Endothelial cell of umbilical vein (primary cell): ENCODE data around the gene FOXF1. TPM values are rescaled to one million over a fixed set of nuclear protein-coding genes. Genes with fewer than 3 reads are reported as not detected.

ENCODE experiments used
- BruUV-seq: library from RNA; stranded (reverse); fragments of 400-500 nt; replicated peaks from 2 replicates; lab custom pipeline; 2021; lab: Mats Ljungman, UMichigan
- CTCF ChIA-PET: fragments of 300-600, 350-600 bp; sonication (Branson Sonifier 250); formaldehyde crosslinking; loops from one replicate; lab custom pipeline; 2021; ENCODE audit warnings: antibody characterized with exemption, inconsistent platforms; lab: Charles Lee
- POLR2A ChIA-PET: fragments of 300-600, 350-600 bp; sonication (Branson Sonifier 250); formaldehyde crosslinking; loops from one replicate; lab custom pipeline; 2021; ENCODE audit warnings: antibody characterized with exemption, inconsistent platforms; lab: Charles Lee
- DNase-seq: peaks from one replicate; pipeline ENCODE4 v3.0.0-alpha.2; 2011; ENCODE audit warnings: low read depth, low spot score
- FAIRE-seq: peaks from 2 replicates; lab custom pipeline; 2011; peaks lifted over from hg19 to GRCh38; lab: Jason Lieb, UNC
- H2AFZ ChIP-seq: 2 replicates; pipeline ENCODE4 v1.6.0; 2012; ENCODE audit warnings: low read depth, low read length, control low read depth, inconsistent platforms
- H3K27ac ChIP-seq: 2 replicates; pipeline ENCODE4 v1.5.1; 2011; ENCODE audit warnings: low read depth, mild to moderate bottlenecking, control low read depth, low read length, moderate library complexity; ENCODE audit not compliant: insufficient read depth
- H3K27me3 ChIP-seq, 2 experiments: 2 replicates each; pipeline versions ENCODE4 v1.6.0 to v1.6.1; 2011; ENCODE audit warnings: low read length in 2 of 2, mixed read lengths in 1 of 2; ENCODE audit not compliant: control insufficient read depth in 2 of 2, insufficient read depth in 2 of 2
- H3K36me3 ChIP-seq, 2 experiments: 2 replicates in 1 of 2; 3 replicates in 1 of 2; pipeline ENCODE4 v1.5.1; 2011; ENCODE audit warnings: low read length in 2 of 2, mild to moderate bottlenecking in 1 of 2, moderate library complexity in 1 of 2; ENCODE audit not compliant: control insufficient read depth in 2 of 2, insufficient read depth in 2 of 2; ENCODE audit errors: extremely low read depth in 1 of 2
- H3K4me1 ChIP-seq: 3 replicates; pipeline ENCODE4 v1.5.1; 2011; ENCODE audit warnings: mild to moderate bottlenecking, low read length; ENCODE audit not compliant: control insufficient read depth, insufficient read depth; ENCODE audit errors: extremely low read depth
- H3K4me2 ChIP-seq: 2 replicates; pipeline ENCODE4 v1.6.1; 2011; ENCODE audit warnings: low read length, control low read depth, mixed read lengths; ENCODE audit not compliant: insufficient read depth
- H3K4me3 ChIP-seq, 3 experiments: fragments of 200-600 bp in 1 of 3; sonication (generic), shearing (Covaris generic) in 1 of 3; replicated peaks in 1 of 3; 2 replicates each; pipeline ENCODE4 v1.5.1; 2011 to 2016; ENCODE audit warnings: control low read depth in 3 of 3, low read length in 3 of 3, mild to moderate bottlenecking in 2 of 3, inconsistent platforms in 1 of 3, low read depth in 1 of 3, moderate library complexity in 1 of 3; ENCODE audit not compliant: insufficient read depth in 1 of 3
- H3K79me2 ChIP-seq: 2 replicates; pipeline ENCODE4 v1.6.0; 2012; ENCODE audit warnings: low read length, inconsistent platforms; ENCODE audit not compliant: control insufficient read depth, insufficient read depth
- H3K9ac ChIP-seq: replicated peaks from 2 replicates; pipeline ENCODE3; 2011; ENCODE audit warnings: low read length, control low read depth; ENCODE audit not compliant: insufficient read depth; ENCODE audit errors: extremely low read depth
- H3K9me1 ChIP-seq: replicated peaks from 3 replicates; pipeline ENCODE4 v1.6.0; 2011; ENCODE audit warnings: mild to moderate bottlenecking, low read length; ENCODE audit not compliant: control insufficient read depth, insufficient read depth; ENCODE audit errors: extremely low read depth
- H3K9me3 ChIP-seq: replicated peaks from 2 replicates; pipeline ENCODE4 v1.5.1; 2012; ENCODE audit warnings: low read length, inconsistent platforms; ENCODE audit not compliant: control insufficient read depth, insufficient read depth
- H4K20me1 ChIP-seq: replicated peaks from 2 replicates; pipeline ENCODE3; 2011; ENCODE audit warnings: mild to moderate bottlenecking, low read length; ENCODE audit not compliant: control insufficient read depth, insufficient read depth; ENCODE audit errors: extremely low read depth
- EZH2 ChIP-seq: IDR thresholded peaks from 2 replicates; pipeline ENCODE4 v1.6.1; 2012; ENCODE audit warnings: borderline replicate concordance, low read depth, mild to moderate bottlenecking, moderate library complexity, low read length, inconsistent platforms; ENCODE audit not compliant: severe bottlenecking
- JUN ChIP-seq: IDR thresholded peaks from 2 replicates; pipeline ENCODE4 v1.6.1; 2011; ENCODE audit warnings: borderline replicate concordance, low read depth; ENCODE audit not compliant: insufficient read length, insufficient read depth
- POLR2AphosphoS5 ChIP-seq: IDR thresholded peaks from 2 replicates; pipeline ENCODE4 v1.6.1; 2012; ENCODE audit warnings: low read depth, mild to moderate bottlenecking, control low read depth, low read length, moderate library complexity; ENCODE audit not compliant: insufficient read depth
- dilution Hi-C: fragments of 300-500 bp; cut with MboI; formaldehyde crosslinking; loops from one replicate; pipeline ENCODE4 v1.15.0; 2019; ENCODE audit warnings: low sequenced_read_pairs; ENCODE audit not compliant: extremely low pct_ligation_motif_present
- intact Hi-C: fragments of 100-400 bp; cut with micrococcal nuclease; formaldehyde crosslinking; loops from one replicate; pipeline ENCODE4 v1.10.0; 2022
- polyA plus RNA-seq, 4 experiments: library from polyadenylated mRNA; depleted of rRNA in 3 of 4; stranded (reverse) in 3 of 4; unstranded in 1 of 4; fragments of >200 nt; gene quantifications; 2 replicates each; pipeline versions ENCODE4 v1.2.1 to v1.2.3, GENCODE V29; 2011 to 2012; ENCODE audit warnings: missing spikeins in 1 of 4
- total RNA-seq: library from RNA; stranded (reverse); gene quantifications from 2 replicates; pipeline ENCODE4 v1.2.3, GENCODE V29; 2021

The FOXF1 gene
- total and polyA plus RNA-seq, 2 donors (not counting 3 experiments of a cell fraction or from before 2014, with no cell fraction given): 1.0 to 1.1 TPM

DNA sequence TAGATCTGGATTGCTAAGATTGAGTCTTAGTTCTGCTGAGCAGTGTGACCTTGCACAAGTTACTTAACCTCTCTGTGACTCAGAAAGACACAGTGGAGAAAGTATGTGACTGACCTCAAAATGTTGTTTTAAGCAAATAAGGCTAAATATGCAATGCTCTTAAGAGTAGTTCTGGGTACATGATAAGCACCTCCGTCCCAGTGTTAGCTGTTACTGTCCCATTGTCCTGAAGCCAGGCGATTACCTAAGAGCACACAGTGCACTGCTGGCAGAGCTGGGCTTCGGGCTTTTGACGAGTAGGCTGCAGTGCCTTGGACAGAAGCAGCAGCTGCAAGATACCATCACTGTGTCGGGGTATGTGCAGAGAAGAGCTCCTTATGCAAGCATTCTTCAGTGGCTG, 32.7 kb upstream of the FOXF1 start:
- ChIA-PET CTCF (interaction anchor here (0.7 to 1.1 kb wide), 3 partner anchors 40 to 225 kb away, joined by 3 to 6 read pairs (median 3); no protein-coding TSS in a partner anchor), POLR2A (no interaction called here)
- Histone ChIP-seq H4K20me1 (no peaks in the 10 kb centered on the region), H3K4me3 (no peak overlapping the region), H3K4me1 (no peaks in the 10 kb centered on the region), H2AFZ (no peak overlapping the region), H3K27ac (no peak overlapping the region), H3K4me2 (no peak overlapping the region), H3K27me3 (peaks cover 0 to 6% of the 10 kb centered on the region in 2 experiments), H3K9me3 (no peaks in the 10 kb centered on the region), H3K79me2 (no peaks in the 10 kb centered on the region), H3K9ac (no peak overlapping the region), H3K36me3 (no peaks in the 10 kb centered on the region), H3K9me1 (no peaks in the 10 kb centered on the region)
- no peak for FAIRE-seq
- intact Hi-C loops (no loop called here), dilution Hi-C loops (no loop called here)
- DNase-seq: peak; percentile 9
- TF ChIP-seq EZH2: peak; percentile 12
- TF ChIP-seq JUN: no peak
- BruUV-seq: no TSS peak

DNA sequence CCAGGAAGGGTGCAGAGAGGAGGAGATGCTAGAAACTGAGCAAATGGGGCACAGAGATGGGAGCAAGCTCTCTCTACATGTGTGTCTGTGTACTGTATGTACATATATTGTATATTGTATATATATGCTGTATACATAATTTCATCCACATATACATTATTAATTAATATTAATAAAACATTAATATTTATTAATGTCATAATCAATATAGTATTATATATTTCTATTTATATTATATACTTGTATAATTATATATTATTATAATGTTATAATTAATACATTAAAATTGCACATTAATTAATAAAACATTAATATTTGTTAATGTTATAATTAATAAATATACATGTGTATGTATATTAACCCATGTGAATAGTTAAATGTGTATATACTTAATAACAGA, 31.5 kb upstream of the FOXF1 start:
- ChIA-PET POLR2A (no interaction called here), CTCF (interaction anchor here (1.8 kb wide), 1 partner anchor 226 kb away, joined by 7 read pairs; no protein-coding TSS in a partner anchor)
- no peaks in the 10 kb centered on the region for H4K20me1 ChIP-seq
- no peak overlapping the region for H3K4me2 ChIP-seq
- peaks cover 0 to 6% of the 10 kb centered on the region in 2 experiments for H3K27me3 ChIP-seq
- TF ChIP-seq POLR2AphosphoS5: no peak
- BruUV-seq: no TSS peak
- no peak overlapping the region for H3K4me3 ChIP-seq
- dilution Hi-C loops (no loop called here), intact Hi-C loops (no loop called here)
- FAIRE-seq: no peak
- no peak for DNase-seq
- H2AFZ ChIP-seq: no peak overlapping the region
- H3K9ac ChIP-seq: no peak overlapping the region
- no peaks in the 10 kb centered on the region for H3K36me3 ChIP-seq
- H3K4me1 ChIP-seq: no peaks in the 10 kb centered on the region
- no peaks in the 10 kb centered on the region for H3K79me2 ChIP-seq
- no peaks in the 10 kb centered on the region for H3K9me3 ChIP-seq
- no peak overlapping the region for H3K27ac ChIP-seq
- no peaks in the 10 kb centered on the region for H3K9me1 ChIP-seq
